ENCODE data around the gene FAM83G.
A peak's percentile ranks its signal among the peaks of the same experiment; 100 is the strongest.

The FAM83G gene

GRCh38 chr17:19000531-19001325, 3.8 kb downstream of the FAM83G start:
- H3K9ac ChIP-seq (ENCODE audit: insufficient read length, low read depth): peak overlapping the region; percentile 3
- no peak overlapping the region for H3K4me3 ChIP-seq (ENCODE audit: insufficient read length, low read depth)
- H3K27me3 ChIP-seq (ENCODE audit: insufficient read depth, insufficient read length): no peaks in the 10 kb centered on the region
- H3K36me3 ChIP-seq (ENCODE audit: insufficient read depth, insufficient read length, low read length): peaks cover 65% of the 10 kb centered on the region
- peaks cover 32% of the 10 kb centered on the region for H3K4me1 ChIP-seq (ENCODE audit: insufficient read depth, insufficient read length)
- no peak for TF ChIP-seq YY1 (IDR thresholded peaks at IDR 0.05; ENCODE audit: insufficient read depth, insufficient read length)
- no peaks in the 10 kb centered on the region for H3K9me3 ChIP-seq (ENCODE audit: insufficient read depth, low read length)
- DNase-seq (ENCODE audit: low read depth, low spot score): no peak

- DNase-seq (ENCODE audit: low read depth, low spot score): no peak
- Histone ChIP-seq H3K4me3 (ENCODE audit: insufficient read length, low read depth) (no peak overlapping the region), H3K9me3 (ENCODE audit: insufficient read depth, low read length) (no peaks in the 10 kb centered on the region), H3K27me3 (ENCODE audit: insufficient read depth, insufficient read length) (no peaks in the 10 kb centered on the region), H3K36me3 (ENCODE audit: insufficient read depth, insufficient read length, low read length) (peaks cover 65% of the 10 kb centered on the region), H3K4me1 (ENCODE audit: insufficient read depth, insufficient read length) (peaks cover 24% of the 10 kb centered on the region), H3K9ac (ENCODE audit: insufficient read length, low read depth) (no peak overlapping the region)
- TF ChIP-seq YY1 (IDR thresholded peaks at IDR 0.05; ENCODE audit: insufficient read depth, insufficient read length) (no peak), ZNF274 (IDR thresholded peaks at IDR 0.05; ENCODE audit: low read depth, low read length) (no peak), SUZ12 (IDR thresholded peaks at IDR 0.05; ENCODE audit: extremely low read depth, insufficient read depth, insufficient read length) (no peak)
Observed at GRCh38 chr17:18999911-19000310, 4.7 kb downstream of the FAM83G start.

- no peak overlapping the region for H3K4me3 ChIP-seq (ENCODE audit: insufficient read length, low read depth)
- DNase-seq (ENCODE audit: low read depth, low spot score): no peak
- H3K4me1 ChIP-seq (ENCODE audit: insufficient read depth, insufficient read length): peaks cover 22% of the 10 kb centered on the region
- TF ChIP-seq SUZ12 (IDR thresholded peaks at IDR 0.05; ENCODE audit: extremely low read depth, insufficient read depth, insufficient read length) (no peak), ZNF274 (IDR thresholded peaks at IDR 0.05; ENCODE audit: low read depth, low read length) (no peak), YY1 (IDR thresholded peaks at IDR 0.05; ENCODE audit: insufficient read depth, insufficient read length) (no peak)
- H3K27me3 ChIP-seq (ENCODE audit: insufficient read depth, insufficient read length): no peaks in the 10 kb centered on the region
- H3K9ac ChIP-seq (ENCODE audit: insufficient read length, low read depth): no peak overlapping the region
- H3K9me3 ChIP-seq (ENCODE audit: insufficient read depth, low read length): no peaks in the 10 kb centered on the region
- peaks cover 67% of the 10 kb centered on the region for H3K36me3 ChIP-seq (ENCODE audit: insufficient read depth, insufficient read length, low read length)
Observed at GRCh38 chr17:18999394-18999793, 5.2 kb downstream of the FAM83G start.

GRCh38 chr17:18997650-18998196, 6.8 kb downstream of the FAM83G start:
- no peak overlapping the region for H3K4me3 ChIP-seq (ENCODE audit: insufficient read length, low read depth)
- TF ChIP-seq ZNF274 (IDR thresholded peaks at IDR 0.05; ENCODE audit: low read depth, low read length) (no peak), YY1 (IDR thresholded peaks at IDR 0.05; ENCODE audit: insufficient read depth, insufficient read length) (no peak), SUZ12 (IDR thresholded peaks at IDR 0.05; ENCODE audit: extremely low read depth, insufficient read depth, insufficient read length) (no peak)
- peaks cover 68% of the 10 kb centered on the region for H3K36me3 ChIP-seq (ENCODE audit: insufficient read depth, insufficient read length, low read length)
- no peak for DNase-seq (ENCODE audit: low read depth, low spot score)
- H3K27me3 ChIP-seq (ENCODE audit: insufficient read depth, insufficient read length): no peaks in the 10 kb centered on the region
- H3K9me3 ChIP-seq (ENCODE audit: insufficient read depth, low read length): no peaks in the 10 kb centered on the region
- H3K9ac ChIP-seq (ENCODE audit: insufficient read length, low read depth): no peak overlapping the region
- peaks cover 21% of the 10 kb centered on the region for H3K4me1 ChIP-seq (ENCODE audit: insufficient read depth, insufficient read length)

GRCh38 chr17:18996458-18996857, 8.1 kb downstream of the FAM83G start:
- H3K36me3 ChIP-seq (ENCODE audit: insufficient read depth, insufficient read length, low read length): peaks cover 60% of the 10 kb centered on the region
- no peaks in the 10 kb centered on the region for H3K9me3 ChIP-seq (ENCODE audit: insufficient read depth, low read length)
- H3K9ac ChIP-seq (ENCODE audit: insufficient read length, low read depth): no peak overlapping the region
- peaks cover 11% of the 10 kb centered on the region for H3K4me1 ChIP-seq (ENCODE audit: insufficient read depth, insufficient read length)
- H3K27me3 ChIP-seq (ENCODE audit: insufficient read depth, insufficient read length): no peaks in the 10 kb centered on the region
- TF ChIP-seq ZNF274 (IDR thresholded peaks at IDR 0.05; ENCODE audit: low read depth, low read length) (no peak), YY1 (IDR thresholded peaks at IDR 0.05; ENCODE audit: insufficient read depth, insufficient read length) (no peak), SUZ12 (IDR thresholded peaks at IDR 0.05; ENCODE audit: extremely low read depth, insufficient read depth, insufficient read length) (no peak)
- DNase-seq (ENCODE audit: low read depth, low spot score): no peak
- H3K4me3 ChIP-seq (ENCODE audit: insufficient read length, low read depth): no peak overlapping the region

- no peak for TF ChIP-seq YY1 (IDR thresholded peaks at IDR 0.05; ENCODE audit: insufficient read depth, insufficient read length)
- TF ChIP-seq SUZ12 (IDR thresholded peaks at IDR 0.05; ENCODE audit: extremely low read depth, insufficient read depth, insufficient read length): no peak
- TF ChIP-seq ZNF274 (IDR thresholded peaks at IDR 0.05; ENCODE audit: low read depth, low read length): no peak
- peaks cover 56% of the 10 kb centered on the region for H3K36me3 ChIP-seq (ENCODE audit: insufficient read depth, insufficient read length, low read length)
Observed at GRCh38 chr17:18995220-18995619, 9.3 kb downstream of the FAM83G start.

GRCh38 chr17:18994631-18995030, 9.9 kb downstream of the FAM83G start:
- TF ChIP-seq SUZ12 (IDR thresholded peaks at IDR 0.05; ENCODE audit: extremely low read depth, insufficient read depth, insufficient read length) (no peak), ZNF274 (IDR thresholded peaks at IDR 0.05; ENCODE audit: low read depth, low read length) (no peak), YY1 (IDR thresholded peaks at IDR 0.05; ENCODE audit: insufficient read depth, insufficient read length) (no peak)
- no peak overlapping the region for H3K4me3 ChIP-seq (ENCODE audit: insufficient read length, low read depth)
- H3K9ac ChIP-seq (ENCODE audit: insufficient read length, low read depth): no peak overlapping the region

More at GRCh38 chr17:18995220-18995619, 9.3 kb downstream of the FAM83G start:
- no peaks in the 10 kb centered on the region for H3K9me3 ChIP-seq (ENCODE audit: insufficient read depth, low read length)
- H3K27me3 ChIP-seq (ENCODE audit: insufficient read depth, insufficient read length): no peaks in the 10 kb centered on the region
- DNase-seq (ENCODE audit: low read depth, low spot score): no peak
- H3K4me1 ChIP-seq (ENCODE audit: insufficient read depth, insufficient read length): peaks cover 3% of the 10 kb centered on the region
- H3K9ac ChIP-seq (ENCODE audit: insufficient read length, low read depth): no peak overlapping the region
- no peak overlapping the region for H3K4me3 ChIP-seq (ENCODE audit: insufficient read length, low read depth)

More at GRCh38 chr17:18994631-18995030, 9.9 kb downstream of the FAM83G start:
- DNase-seq (ENCODE audit: low read depth, low spot score): no peak
- H3K36me3 ChIP-seq (ENCODE audit: insufficient read depth, insufficient read length, low read length): peaks cover 56% of the 10 kb centered on the region
- no peaks in the 10 kb centered on the region for H3K9me3 ChIP-seq (ENCODE audit: insufficient read depth, low read length)
- peaks cover 2% of the 10 kb centered on the region for H3K4me1 ChIP-seq (ENCODE audit: insufficient read depth, insufficient read length)
- H3K27me3 ChIP-seq (ENCODE audit: insufficient read depth, insufficient read length): no peaks in the 10 kb centered on the region
